HepG2 (cell line): ENCODE measurements around the gene DPAGT1. TPM values are rescaled to one million over a fixed set of nuclear protein-coding genes. Genes with fewer than 3 reads are reported as not detected.

ENCODE experiments used
- ATAC-seq: fragments of 200-7000 bp; cut with Tn5 transposase; 3 replicates; pipeline ENCODE4 v1.9.1; 2020; ENCODE audit warnings: mild to moderate bottlenecking, moderate library complexity
- BruUV-seq: library from RNA; stranded (reverse); fragments of 400-500 nt; replicated peaks from 2 replicates; lab custom pipeline; 2021; lab: Mats Ljungman, UMichigan
- CTCF ChIA-PET: fragments of 300-600 bp; formaldehyde crosslinking; extraction: SDS; loops from one replicate; lab custom pipeline; 2021; ENCODE audit warnings: low total read pairs, inconsistent platforms, low intra/inter-chr PET ratio; lab: Yijun Ruan, JAX
- POLR2A ChIA-PET: fragments of 350-600 bp; sonication (Branson Sonifier 250); formaldehyde crosslinking; loops from one replicate; lab custom pipeline; 2020; ENCODE audit warnings: antibody characterized with exemption, inconsistent platforms; lab: Yijun Ruan, JAX
- DNase-seq: peaks from one replicate; pipeline ENCODE4 v3.0.0-alpha.2; 2015; ENCODE audit warnings: low spot score
- FAIRE-seq: peaks from 3 replicates; lab custom pipeline; 2011; peaks lifted over from hg19 to GRCh38; lab: Jason Lieb, UNC
- H2AFZ ChIP-seq: one replicate; pipeline ENCODE4 v1.6.1; 2011; ENCODE audit warnings: low read length, inconsistent platforms
- H3K27ac ChIP-seq: fragments of 300-600 bp; 3 replicates; pipeline ENCODE4 v1.8.0; 2011; ENCODE audit warnings: mixed run types, mild to moderate bottlenecking, mixed read lengths, low read length, inconsistent platforms; ENCODE audit not compliant: insufficient read depth; ENCODE audit errors: extremely low read length
- H3K27me3 ChIP-seq, 2 experiments: fragments of 200-600 bp in 1 of 2; 2 replicates in 1 of 2; 3 replicates in 1 of 2; pipeline versions ENCODE4 v1.6.0 to v1.8.0; 2011; ENCODE audit warnings: low read length in 2 of 2, mild to moderate bottlenecking in 2 of 2, moderate library complexity in 2 of 2, inconsistent platforms in 1 of 2; ENCODE audit not compliant: insufficient read depth in 2 of 2, control insufficient read depth in 1 of 2
- H3K36me3 ChIP-seq, 2 experiments: fragments of 200-600 bp in 1 of 2; replicated peaks in 1 of 2; 2 replicates in 1 of 2; 3 replicates in 1 of 2; pipeline versions ENCODE4 v1.5.1 to v1.8.0; 2011; ENCODE audit warnings: low read length in 2 of 2, inconsistent platforms in 1 of 2; ENCODE audit not compliant: insufficient read depth in 2 of 2, control insufficient read depth in 1 of 2
- H3K4me1 ChIP-seq: 2 replicates; pipeline ENCODE4 v1.5.1; 2012; ENCODE audit warnings: low read length, inconsistent platforms; ENCODE audit not compliant: insufficient read depth
- H3K4me2 ChIP-seq: 2 replicates; pipeline ENCODE4 v1.6.0; 2011; ENCODE audit warnings: low read depth, low read length, inconsistent platforms
- H3K4me3 ChIP-seq, 3 experiments: fragments of 200-600 bp in 1 of 3; sonication (generic), shearing (Covaris generic) in 1 of 3; replicated peaks in 1 of 3; 2 replicates each; pipeline ENCODE4 v1.5.1; 2011 to 2016; ENCODE audit warnings: low read length in 3 of 3, inconsistent platforms in 2 of 3, low read depth in 2 of 3, mild to moderate bottlenecking in 2 of 3, control low read depth in 1 of 3, mixed read lengths in 1 of 3; ENCODE audit not compliant: insufficient read depth in 1 of 3
- H3K79me2 ChIP-seq: one replicate; pipeline ENCODE4 v1.6.1; 2011; ENCODE audit warnings: low read length, inconsistent platforms; ENCODE audit not compliant: insufficient read depth
- H3K9ac ChIP-seq: 2 replicates; pipeline ENCODE4 v1.6.0; 2011; ENCODE audit warnings: mild to moderate bottlenecking, low read depth, low read length, inconsistent platforms; ENCODE audit not compliant: insufficient read depth
- H3K9me3 ChIP-seq: 2 replicates; pipeline ENCODE4 v1.5.1; 2012; ENCODE audit warnings: mild to moderate bottlenecking, low read length
- H4K20me1 ChIP-seq: 2 replicates; pipeline ENCODE4 v1.6.0; 2011; ENCODE audit warnings: inconsistent platforms, mild to moderate bottlenecking, low read length, moderate library complexity; ENCODE audit not compliant: insufficient read depth
- CBX2 ChIP-seq, 2 experiments: fragments of 200-600 bp in 1 of 2; sonication (generic); formaldehyde crosslinking in 1 of 2; IDR thresholded peaks; 2 replicates each; pipeline versions ENCODE4 v1.7.0 to v1.8.1; 2018 to 2022; ENCODE audit warnings: low read depth in 2 of 2, low read length in 1 of 2, mild to moderate bottlenecking in 1 of 2, missing genetic modification reagents in 1 of 2
- CENPT ChIP-seq: sonication (generic); formaldehyde crosslinking; IDR thresholded peaks from 2 replicates; pipeline ENCODE4 v1.8.0; 2022; ENCODE audit warnings: low read depth, mild to moderate bottlenecking, moderate library complexity, missing genetic modification reagents
- CHCHD3 ChIP-seq: sonication (generic); formaldehyde crosslinking; IDR thresholded peaks from 2 replicates; pipeline ENCODE4 v1.8.0; 2022; ENCODE audit warnings: mild to moderate bottlenecking, missing genetic modification reagents, moderate library complexity
- GABPA ChIP-seq, 2 experiments: IDR thresholded peaks; 2 replicates each; pipeline ENCODE4 v1.6.1; 2011 to 2016; ENCODE audit warnings: low read depth in 2 of 2, low read length in 1 of 2, missing biosample characterization in 1 of 2, missing genetic modification characterization in 1 of 2
- IRX3 ChIP-seq: sonication (generic); formaldehyde crosslinking; IDR thresholded peaks from 2 replicates; pipeline ENCODE4 v1.8.1; 2023; ENCODE audit warnings: mild to moderate bottlenecking, low read depth, missing genetic modification reagents, borderline replicate concordance
- KLF12 ChIP-seq: sonication (generic); formaldehyde crosslinking; IDR thresholded peaks from 2 replicates; pipeline ENCODE4 v1.4.0; 2020; ENCODE audit warnings: missing genetic modification reagents, borderline replicate concordance
- PCBP1 ChIP-seq: fragments of 200-400 bp; formaldehyde crosslinking; IDR thresholded peaks from 2 replicates; pipeline ENCODE4 v1.6.1; 2017; ENCODE audit warnings: mild to moderate bottlenecking, low read depth, low read length, borderline replicate concordance
- ZNF124 ChIP-seq: sonication (generic); formaldehyde crosslinking; IDR thresholded peaks from 2 replicates; pipeline ENCODE4 v1.4.0; 2020; ENCODE audit warnings: missing genetic modification reagents
- WGBS: methylation state at CpG from one replicate; pipeline ENCODE4 v1.1.6; 2017; ENCODE audit warnings: low lambda C conversion rate; 5-methylcytosine and 5-hydroxymethylcytosine counted together
- in situ Hi-C: cut with HindIII; loops from 2 replicates; pipeline ENCODE4 v1.10.0; 2017; ENCODE audit warnings: low pct_unique_long_range_greater_than_20kb; ENCODE audit not compliant: extremely low pct_ligation_motif_present
- intact Hi-C: fragments of 100-400 bp; cut with micrococcal nuclease; formaldehyde crosslinking; loops from one replicate; pipeline ENCODE4 v1.10.0; 2022; ENCODE audit not compliant: unreplicated experiment
- polyA plus RNA-seq, 8 experiments: library from polyadenylated mRNA; depleted of rRNA in 3 of 8; stranded (reverse) in 7 of 8; unstranded in 1 of 8; fragments of >200 nt; fragmentation: Illumina TruSeq in 4 of 8; extraction: Trizol in 4 of 8; gene quantifications; 2 replicates each; pipeline versions ENCODE4 v1.2.1 to v1.2.3, GENCODE V29; 2011 to 2016; ENCODE audit warnings: low read depth in 4 of 8, missing spikeins in 1 of 8, mixed read lengths in 1 of 8; ENCODE audit not compliant: insufficient read depth in 1 of 8
- total RNA-seq, 5 experiments: library from RNA; depleted of rRNA; stranded (reverse); fragments of >200 nt; fragmentation: Illumina TruSeq; extraction: Trizol; gene quantifications; 2 replicates each; pipeline ENCODE4 v1.2.3, GENCODE V29; 2016; ENCODE audit warnings: low read depth in 1 of 5
- TF ChIP-seq, protein P1 (sequence below): sonication (generic); formaldehyde crosslinking; IDR thresholded peaks from 2 replicates; pipeline ENCODE4 v1.4.0; 2020; ENCODE audit warnings: missing genetic modification reagents
- TF ChIP-seq, protein P2 (sequence below): IDR thresholded peaks from 2 replicates; pipeline ENCODE4 v1.6.1; 2016; ENCODE audit warnings: control low read depth
- TF ChIP-seq, protein P3 (sequence below): sonication (generic); formaldehyde crosslinking; IDR thresholded peaks from 2 replicates; pipeline ENCODE4 v1.5.1; 2020; ENCODE audit warnings: missing genetic modification reagents, mild to moderate bottlenecking, borderline replicate concordance

Gene DPAGT1
- total and polyA plus RNA-seq, 2 of the 13 experiments (the other 11 are each of a cell fraction or from before 2014, with no cell fraction given) = 37.6 to 70.7 TPM

DNA sequence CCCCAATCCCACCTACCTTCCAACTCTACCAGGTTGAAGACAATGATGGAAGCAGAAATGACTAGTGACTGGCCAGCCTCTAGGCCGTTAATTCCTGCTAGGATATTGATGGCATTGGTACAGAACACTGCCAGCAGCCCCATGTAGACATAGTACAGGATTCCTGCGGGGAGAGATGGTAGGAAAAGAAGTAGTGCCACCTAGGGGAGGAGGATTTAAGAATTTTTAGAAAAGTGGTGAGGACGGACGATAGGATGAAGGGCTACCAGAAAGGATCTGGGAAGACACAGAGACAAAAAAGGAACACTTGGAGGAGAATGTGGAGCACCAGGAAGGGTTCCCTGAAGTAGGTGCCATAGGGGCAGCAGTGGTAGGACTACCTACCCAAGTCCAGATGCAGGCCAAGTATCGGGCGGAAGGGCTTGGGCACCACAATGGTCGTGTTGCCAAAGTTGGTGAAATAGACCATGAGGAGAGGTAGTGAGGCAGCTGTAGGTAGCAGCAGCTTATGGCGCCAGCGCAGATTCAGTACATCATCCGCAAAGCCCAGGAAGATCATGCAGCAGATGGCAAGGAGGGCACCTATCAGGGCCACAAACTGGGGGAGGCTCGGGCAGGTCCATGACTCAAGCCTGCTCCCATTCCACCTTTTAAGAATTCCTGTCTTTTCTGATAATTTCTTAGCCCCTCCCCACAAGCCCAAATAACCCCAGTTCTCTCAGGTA, 1.2 kb downstream of the DPAGT1 start (continued):
- TF ChIP-seq, protein P1, sequence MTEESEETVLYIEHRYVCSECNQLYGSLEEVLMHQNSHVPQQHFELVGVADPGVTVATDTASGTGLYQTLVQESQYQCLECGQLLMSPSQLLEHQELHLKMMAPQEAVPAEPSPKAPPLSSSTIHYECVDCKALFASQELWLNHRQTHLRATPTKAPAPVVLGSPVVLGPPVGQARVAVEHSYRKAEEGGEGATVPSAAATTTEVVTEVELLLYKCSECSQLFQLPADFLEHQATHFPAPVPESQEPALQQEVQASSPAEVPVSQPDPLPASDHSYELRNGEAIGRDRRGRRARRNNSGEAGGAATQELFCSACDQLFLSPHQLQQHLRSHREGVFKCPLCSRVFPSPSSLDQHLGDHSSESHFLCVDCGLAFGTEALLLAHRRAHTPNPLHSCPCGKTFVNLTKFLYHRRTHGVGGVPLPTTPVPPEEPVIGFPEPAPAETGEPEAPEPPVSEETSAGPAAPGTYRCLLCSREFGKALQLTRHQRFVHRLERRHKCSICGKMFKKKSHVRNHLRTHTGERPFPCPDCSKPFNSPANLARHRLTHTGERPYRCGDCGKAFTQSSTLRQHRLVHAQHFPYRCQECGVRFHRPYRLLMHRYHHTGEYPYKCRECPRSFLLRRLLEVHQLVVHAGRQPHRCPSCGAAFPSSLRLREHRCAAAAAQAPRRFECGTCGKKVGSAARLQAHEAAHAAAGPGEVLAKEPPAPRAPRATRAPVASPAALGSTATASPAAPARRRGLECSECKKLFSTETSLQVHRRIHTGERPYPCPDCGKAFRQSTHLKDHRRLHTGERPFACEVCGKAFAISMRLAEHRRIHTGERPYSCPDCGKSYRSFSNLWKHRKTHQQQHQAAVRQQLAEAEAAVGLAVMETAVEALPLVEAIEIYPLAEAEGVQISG (CRISPR knock-in tag) = peak; percentile 69
- TF ChIP-seq CBX2 (IDR thresholded peaks at IDR 0.05; ENCODE audit: low read depth, low read length) (no peak), CBX2 (CRISPR knock-in tag; IDR thresholded peaks at IDR 0.05; ENCODE audit: low read depth) (no peak), GABPA (IDR thresholded peaks at IDR 0.05; ENCODE audit: low read depth, low read length) (no peak), GABPA (CRISPR knock-in tag; IDR thresholded peaks at IDR 0.05; ENCODE audit: low read depth) (0 out of 2 replicates have a peak, but pooled peaks have one; percentile 21), PCBP1 (no peak), ZNF124 (CRISPR knock-in tag) (no peak), CHCHD3 (CRISPR knock-in tag) (no peak), IRX3 (CRISPR knock-in tag) (no peak)

DNA sequence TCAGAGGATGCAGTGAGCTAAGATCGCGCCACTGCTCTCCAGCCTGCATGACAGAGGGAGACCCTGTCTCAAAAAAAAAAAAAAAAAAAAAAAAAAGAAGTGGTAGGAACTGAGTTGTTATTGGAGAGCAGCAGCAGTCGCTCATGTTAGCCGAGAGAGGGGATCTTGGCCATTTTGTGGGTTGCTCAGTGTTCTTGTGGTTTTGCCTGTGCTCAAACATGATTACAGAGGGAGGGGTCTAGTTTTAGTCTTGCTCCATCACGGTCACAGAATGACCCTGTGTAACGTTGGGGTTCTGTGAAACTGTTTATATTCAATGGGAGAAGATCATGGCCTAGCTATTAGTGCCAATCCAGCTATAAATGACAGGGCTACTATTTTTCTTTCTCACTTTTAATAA, 1.9 kb downstream of the DPAGT1 start:
- Histone ChIP-seq H3K27ac (no peak overlapping the region), H3K4me1 (peaks cover 32% of the 10 kb centered on the region), H3K9me3 (no peaks in the 10 kb centered on the region), H3K36me3 (peaks cover 10 to 26% of the 10 kb centered on the region in 2 experiments; a peak in 4 of 5 replicates), H3K9ac (no peak overlapping the region; the same call in 1 of the 2 replicates), H2AFZ (no peak overlapping the region), H3K4me2 (peak overlapping the region; percentile 96; the same call in 1 of the 2 replicates), H3K4me3 (peak overlapping the region in 1 of 3 experiments; percentile 86; a peak in 1 of 6 replicates), H4K20me1 (no peaks in the 10 kb centered on the region), H3K27me3 (no peaks in the 10 kb centered on the region; a peak in 1 of 5 replicates), H3K79me2 (peaks cover 22% of the 10 kb centered on the region)
- BruUV-seq = no TSS peak
- ATAC-seq = no peak
- in situ Hi-C loops = no loop called here
- FAIRE-seq = no peak
- 89% methylated on average over 6 of the region's 6 CpGs for WGBS
- TF ChIP-seq, protein P2, sequence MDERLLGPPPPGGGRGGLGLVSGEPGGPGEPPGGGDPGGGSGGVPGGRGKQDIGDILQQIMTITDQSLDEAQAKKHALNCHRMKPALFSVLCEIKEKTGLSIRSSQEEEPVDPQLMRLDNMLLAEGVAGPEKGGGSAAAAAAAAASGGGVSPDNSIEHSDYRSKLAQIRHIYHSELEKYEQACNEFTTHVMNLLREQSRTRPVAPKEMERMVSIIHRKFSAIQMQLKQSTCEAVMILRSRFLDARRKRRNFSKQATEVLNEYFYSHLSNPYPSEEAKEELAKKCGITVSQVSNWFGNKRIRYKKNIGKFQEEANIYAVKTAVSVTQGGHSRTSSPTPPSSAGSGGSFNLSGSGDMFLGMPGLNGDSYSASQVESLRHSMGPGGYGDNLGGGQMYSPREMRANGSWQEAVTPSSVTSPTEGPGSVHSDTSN (CRISPR knock-in tag) = no peak
- TF ChIP-seq CENPT (CRISPR knock-in tag) (no peak), KLF12 (CRISPR knock-in tag) (no peak)
- TF ChIP-seq, protein P3, sequence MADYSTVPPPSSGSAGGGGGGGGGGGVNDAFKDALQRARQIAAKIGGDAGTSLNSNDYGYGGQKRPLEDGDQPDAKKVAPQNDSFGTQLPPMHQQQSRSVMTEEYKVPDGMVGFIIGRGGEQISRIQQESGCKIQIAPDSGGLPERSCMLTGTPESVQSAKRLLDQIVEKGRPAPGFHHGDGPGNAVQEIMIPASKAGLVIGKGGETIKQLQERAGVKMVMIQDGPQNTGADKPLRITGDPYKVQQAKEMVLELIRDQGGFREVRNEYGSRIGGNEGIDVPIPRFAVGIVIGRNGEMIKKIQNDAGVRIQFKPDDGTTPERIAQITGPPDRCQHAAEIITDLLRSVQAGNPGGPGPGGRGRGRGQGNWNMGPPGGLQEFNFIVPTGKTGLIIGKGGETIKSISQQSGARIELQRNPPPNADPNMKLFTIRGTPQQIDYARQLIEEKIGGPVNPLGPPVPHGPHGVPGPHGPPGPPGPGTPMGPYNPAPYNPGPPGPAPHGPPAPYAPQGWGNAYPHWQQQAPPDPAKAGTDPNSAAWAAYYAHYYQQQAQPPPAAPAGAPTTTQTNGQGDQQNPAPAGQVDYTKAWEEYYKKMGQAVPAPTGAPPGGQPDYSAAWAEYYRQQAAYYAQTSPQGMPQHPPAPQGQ (CRISPR knock-in tag) = no peak
- CTCF ChIA-PET = no interaction called here
- no peak for DNase-seq
- POLR2A ChIA-PET = interaction anchor here (0.9 to 1.5 kb wide), 2 partner anchors 9 to 15 kb away, joined by 3 to 9 read pairs; partner anchors contain the start of gene HMBS
- intact Hi-C loops = loop anchor here (2.0 kb wide), 1 partner anchor 21 kb away; the partner anchor contains the start of gene HINFP
